Measurements from ENCODE around the gene SWSAP1.

SWSAP1 gene

GRCh38 chr19:11416346-11417052, 42.0 kb downstream of the SWSAP1 start:
- no peak for DNase-seq

- DNase-seq = no peak
Observed at GRCh38 chr19:11418094-11418548, 43.7 kb downstream of the SWSAP1 start.

- no peak for DNase-seq
Observed at GRCh38 chr19:11418549-11419506, 44.4 kb downstream of the SWSAP1 start, which contains the start of gene RGL3. RGL3 (minus strand) TSS chr19:11419314; CDS start chr19:11419278, 36 bp downstream.

- no peak for DNase-seq
Observed at GRCh38 chr19:11420429-11421370, 46.2 kb downstream of the SWSAP1 start.

GRCh38 chr19:11421371-11422098, 47.1 kb downstream of the SWSAP1 start:
- DNase-seq = peak; percentile 49

- peak; percentile 55 for DNase-seq
Observed at GRCh38 chr19:11422163-11423065, 47.9 kb downstream of the SWSAP1 start.

GRCh38 chr19:11423164-11423790, 48.8 kb downstream of the SWSAP1 start:
- no peak for DNase-seq

GRCh38 chr19:11423791-11424181, 49.3 kb downstream of the SWSAP1 start:
- no peak for DNase-seq
